ENCODE results near the gene HOXB6. TPM values are rescaled to one million over a fixed set of nuclear protein-coding genes. Genes with fewer than 3 reads are reported as not detected.

The HOXB6 gene
- polyA plus RNA-seq, 3 donors from 2014 or later, result not detected

DNA sequence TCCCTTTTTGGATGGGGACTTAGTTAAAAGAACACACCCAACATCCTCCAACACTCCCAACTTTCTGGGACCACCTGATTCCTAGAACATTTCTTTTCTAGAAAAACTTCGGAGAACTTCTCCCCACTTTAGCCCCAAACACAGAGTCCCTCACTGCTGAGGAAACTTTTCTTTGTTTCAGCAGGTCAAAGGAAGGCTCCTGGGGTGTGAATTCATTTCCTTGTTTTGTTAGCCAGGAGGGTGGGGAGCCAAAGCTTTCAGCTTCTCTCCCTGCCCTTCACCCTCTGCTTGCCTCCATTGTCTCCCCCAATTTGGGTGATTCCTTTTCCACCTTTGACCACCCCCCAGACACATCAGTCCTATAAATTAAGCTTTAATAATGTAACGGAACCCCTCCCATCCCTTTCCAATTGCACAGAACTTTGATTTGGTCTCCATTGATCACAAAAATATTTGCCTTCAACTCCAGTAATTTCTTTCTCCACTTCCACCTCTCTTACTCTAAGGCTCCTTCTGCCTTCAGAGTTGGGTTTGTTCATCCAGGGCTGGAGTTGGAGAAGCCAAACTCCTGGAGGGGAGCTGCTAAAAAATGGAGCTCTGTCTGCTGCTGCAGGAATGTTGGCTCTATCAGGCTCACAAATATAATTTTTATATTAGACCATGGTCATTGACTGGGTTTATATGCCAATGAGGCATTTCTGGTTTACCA is 37.0 kb downstream of the HOXB6 start:
- no peak for DNase-seq
- H3K36me3 Mint-ChIP-seq, result peaks cover 0 to 22% (median 12%) of the 10 kb centered on the region in 3 donors
- peaks cover 2 to 5% (median 4%) of the 10 kb centered on the region in 3 donors for H3K27me3 Mint-ChIP-seq (ENCODE audit: low read depth in 3 of 3)
- H3K27ac Mint-ChIP-seq, result no peak overlapping the region
- peaks cover 3 to 7% of the 10 kb centered on the region in 2 donors for H3K4me1 Mint-ChIP-seq
- H3K9me3 Mint-ChIP-seq, result no peaks in the 10 kb centered on the region
- no peak overlapping the region for H3K4me3 Mint-ChIP-seq

DNA sequence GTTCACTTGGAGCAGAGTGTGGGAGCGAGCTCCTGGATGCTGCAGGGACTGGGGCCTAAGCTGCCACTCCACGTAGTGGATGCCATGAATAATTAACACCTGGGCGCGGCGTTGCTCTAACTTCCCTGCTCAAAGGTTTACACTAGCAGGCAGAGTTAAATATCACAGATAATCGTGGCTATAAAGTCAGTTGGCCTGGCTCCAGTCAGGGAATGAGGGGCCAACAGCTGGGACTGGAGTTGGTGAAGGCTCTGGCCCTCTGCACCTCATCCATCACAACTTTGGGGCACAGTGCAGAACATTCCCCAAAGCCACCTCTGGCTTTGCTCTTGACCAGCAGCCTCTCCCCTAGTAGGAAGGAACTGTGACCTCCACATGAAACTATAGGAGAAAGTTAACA is 37.6 kb downstream of the HOXB6 start:
- Mint-ChIP-seq H3K9me3 (no peaks in the 10 kb centered on the region), H3K27me3 (ENCODE audit: low read depth in 3 of 3) (peaks cover 2 to 5% (median 4%) of the 10 kb centered on the region in 3 donors), H3K27ac (no peak overlapping the region), H3K4me3 (no peak overlapping the region), H3K4me1 (peaks cover 7 to 11% of the 10 kb centered on the region in 2 donors), H3K36me3 (peaks cover 0 to 22% (median 12%) of the 10 kb centered on the region in 3 donors)
- DNase-seq, result no peak

DNA sequence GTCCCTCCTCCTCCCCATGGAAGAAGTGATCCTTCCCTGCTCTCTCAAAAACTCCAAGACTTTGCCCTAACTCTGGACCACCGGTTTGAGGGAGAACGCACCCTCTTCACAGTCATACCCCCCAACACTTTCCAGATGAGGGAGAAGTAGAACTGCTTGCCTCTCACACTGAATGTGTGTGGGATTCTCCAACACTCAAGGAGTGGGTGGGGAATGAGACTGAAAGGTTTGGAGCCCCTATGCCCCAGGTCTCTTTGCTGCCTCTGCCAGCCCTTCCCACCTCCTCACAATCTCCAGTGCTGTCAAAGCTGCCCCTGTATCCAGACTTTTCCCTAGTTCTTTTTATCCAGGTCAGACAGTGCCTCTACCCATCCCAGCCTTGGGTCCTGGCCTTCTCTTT is 38.1 kb downstream of the HOXB6 start:
- no peak overlapping the region for H3K27ac Mint-ChIP-seq
- H3K36me3 Mint-ChIP-seq, result peaks cover 0 to 23% (median 9%) of the 10 kb centered on the region in 3 donors
- no peak overlapping the region for H3K4me3 Mint-ChIP-seq
- peaks cover 12 to 16% of the 10 kb centered on the region in 2 donors for H3K4me1 Mint-ChIP-seq
- H3K27me3 Mint-ChIP-seq (ENCODE audit: low read depth in 3 of 3), result peaks cover 2 to 5% (median 4%) of the 10 kb centered on the region in 3 donors
- H3K9me3 Mint-ChIP-seq, result no peaks in the 10 kb centered on the region
- DNase-seq, result no peak

DNA sequence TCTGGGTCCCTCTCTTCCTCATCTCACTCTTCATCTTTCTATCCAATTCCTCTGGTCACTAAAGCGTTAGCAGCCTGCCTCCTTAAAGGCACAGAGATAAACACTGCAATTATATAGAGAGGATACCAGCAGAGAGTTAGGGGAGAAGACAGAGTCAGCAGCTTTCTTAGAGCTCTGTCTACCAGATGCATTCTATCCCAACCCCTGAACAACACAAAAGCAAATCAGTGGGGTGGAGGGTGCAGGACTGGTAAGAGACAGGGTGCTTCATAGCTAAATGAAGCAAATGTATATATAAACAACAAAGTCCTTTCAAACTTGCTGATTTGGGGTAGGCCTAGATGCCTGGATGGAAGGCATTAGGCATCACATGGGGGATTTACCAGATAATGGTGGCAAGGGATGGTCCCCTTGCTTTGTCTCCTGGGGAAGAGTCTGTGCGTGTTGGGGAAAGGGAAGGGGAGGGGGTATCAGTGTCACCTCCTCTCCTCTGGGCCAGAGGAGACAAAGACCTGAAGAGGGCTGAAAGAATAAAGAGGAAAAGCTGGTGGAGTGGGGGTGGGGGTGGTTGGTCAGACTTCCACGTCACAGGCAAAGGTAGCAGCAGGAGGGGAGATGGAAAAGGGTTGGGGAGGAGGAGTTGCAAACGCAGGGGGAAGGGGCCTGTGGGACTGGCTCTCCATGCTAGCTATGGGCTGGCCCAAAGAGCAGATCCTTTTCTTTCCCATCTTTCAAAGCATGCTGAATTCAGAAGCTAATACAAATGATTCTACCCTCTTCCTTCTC is 38.7 kb downstream of the HOXB6 start:
- DNase-seq, result no peak
- H3K36me3 Mint-ChIP-seq, result peaks cover 0 to 19% (median 5%) of the 10 kb centered on the region in 3 donors

DNA sequence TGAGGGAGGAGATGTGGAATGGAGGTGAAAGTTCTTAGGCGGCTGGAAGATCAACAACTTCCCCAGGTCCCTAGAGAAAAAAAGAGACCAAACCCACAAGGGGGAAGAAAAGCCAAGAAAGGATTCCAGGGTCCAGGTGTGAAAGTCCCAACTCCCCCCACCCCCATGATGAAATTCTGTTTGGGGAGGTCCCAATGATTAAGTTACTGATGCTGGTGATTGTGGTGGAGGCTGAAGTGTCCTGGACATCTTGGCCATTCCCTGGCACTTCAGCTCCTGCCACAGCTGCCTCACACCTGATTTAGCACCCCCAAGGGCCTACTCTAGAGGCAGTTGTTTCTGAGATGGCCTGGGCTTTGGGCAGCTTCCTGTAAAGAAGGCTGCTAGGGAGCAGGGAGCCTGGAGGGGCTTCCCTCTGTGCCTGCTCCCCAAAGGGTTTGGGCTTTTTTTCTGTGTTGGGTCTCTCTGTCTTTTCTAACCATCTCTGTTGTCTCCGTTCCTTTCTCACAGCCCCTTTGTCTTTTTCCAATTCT is 39.7 kb downstream of the HOXB6 start:
- H3K36me3 Mint-ChIP-seq, result peaks cover 0 to 19% (median 5%) of the 10 kb centered on the region in 3 donors
- H3K4me1 Mint-ChIP-seq, result peaks cover 22 to 23% of the 10 kb centered on the region in 2 donors
- H3K9me3 Mint-ChIP-seq, result no peaks in the 10 kb centered on the region
- H3K27me3 Mint-ChIP-seq (ENCODE audit: low read depth in 3 of 3), result peaks cover 2 to 6% (median 3%) of the 10 kb centered on the region in 3 donors
- no peak overlapping the region for H3K4me3 Mint-ChIP-seq
- H3K27ac Mint-ChIP-seq, result no peak overlapping the region
- no peak for DNase-seq

More for the DNA sequence above, 38.7 kb downstream of the HOXB6 start:
- Mint-ChIP-seq H3K27me3 (ENCODE audit: low read depth in 3 of 3) (peaks cover 2 to 4% (median 3%) of the 10 kb centered on the region in 3 donors), H3K4me3 (no peak overlapping the region), H3K4me1 (peaks cover 18 to 22% of the 10 kb centered on the region in 2 donors), H3K27ac (no peak overlapping the region), H3K9me3 (no peaks in the 10 kb centered on the region)

DNA sequence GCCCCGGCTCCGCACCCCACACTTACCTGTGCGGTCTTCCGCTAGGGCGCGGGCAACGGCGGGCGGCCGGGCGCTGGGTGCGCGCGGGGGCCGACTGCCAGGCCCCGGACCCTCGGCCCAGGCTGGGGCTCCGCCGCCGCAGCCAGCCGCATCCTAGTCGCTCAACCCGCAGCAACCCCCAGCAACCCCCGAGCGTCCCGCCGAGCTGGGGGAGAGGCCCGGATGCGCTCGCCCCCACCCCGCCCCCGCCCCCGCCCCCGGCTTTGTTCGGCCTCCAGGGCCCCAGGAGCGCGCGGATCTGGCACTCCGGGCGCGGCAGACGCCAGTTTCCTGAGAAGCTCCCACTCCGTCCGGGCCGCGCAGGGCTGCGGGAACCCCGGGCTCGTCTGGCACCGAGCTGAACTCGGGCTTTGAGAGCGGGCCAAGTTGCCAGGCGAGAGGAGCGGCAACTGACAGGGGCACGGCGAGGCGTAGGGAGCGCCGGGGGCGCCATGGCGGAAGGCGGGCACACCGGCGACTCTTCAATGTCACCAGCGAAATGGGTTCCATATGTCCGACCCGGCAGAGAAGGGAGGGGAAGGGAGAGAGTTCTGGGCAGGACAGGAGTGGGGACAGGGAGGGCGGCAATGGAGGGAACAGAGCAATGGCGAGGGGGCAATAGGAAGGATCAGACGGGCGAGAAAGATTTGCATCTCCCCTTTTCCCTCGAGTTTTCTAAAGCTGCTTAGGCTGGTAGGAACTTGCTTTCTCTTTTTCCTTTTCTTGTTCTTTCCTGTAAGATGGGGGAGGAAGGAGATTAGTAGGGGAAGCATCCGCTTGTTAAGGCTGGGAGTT is 40.4 kb downstream of the HOXB6 start:
- peaks cover 2 to 6% (median 3%) of the 10 kb centered on the region in 3 donors for H3K27me3 Mint-ChIP-seq (ENCODE audit: low read depth in 3 of 3)
- no peak for DNase-seq
- no peaks in the 10 kb centered on the region for H3K9me3 Mint-ChIP-seq
- H3K36me3 Mint-ChIP-seq, result peaks cover 0 to 15% (median 5%) of the 10 kb centered on the region in 3 donors
- peaks cover 22 to 23% of the 10 kb centered on the region in 2 donors for H3K4me1 Mint-ChIP-seq
- peak overlapping the region in 2 of 5 donors; percentile 9 to 44 for H3K4me3 Mint-ChIP-seq
- H3K27ac Mint-ChIP-seq, result no peak overlapping the region

DNA sequence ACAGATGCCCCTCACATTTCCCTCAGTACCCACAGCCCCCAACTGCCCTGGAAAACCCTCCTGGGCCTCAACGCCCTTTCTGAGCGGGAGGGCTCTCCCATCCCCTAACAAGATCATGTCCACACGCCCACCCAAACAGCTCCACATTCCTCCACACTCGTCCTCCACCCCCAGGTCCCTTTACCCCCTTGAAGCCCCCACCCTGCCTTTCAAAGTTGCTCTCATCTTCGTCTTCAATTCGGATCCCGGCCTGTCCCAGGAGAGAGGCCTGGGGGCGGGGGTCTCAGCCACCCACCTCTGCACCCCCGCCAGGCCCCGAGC is 41.0 kb downstream of the HOXB6 start:
- no peaks in the 10 kb centered on the region for H3K9me3 Mint-ChIP-seq
- H3K4me1 Mint-ChIP-seq, result peaks cover 22 to 23% of the 10 kb centered on the region in 2 donors
- peak overlapping the region in 1 of 5 donors; percentile 32 for H3K4me3 Mint-ChIP-seq
- H3K27ac Mint-ChIP-seq, result peak overlapping the region in 1 of 6 donors; percentile 36
- peaks cover 0 to 12% (median 7%) of the 10 kb centered on the region in 3 donors for H3K36me3 Mint-ChIP-seq
- DNase-seq, result no peak
- H3K27me3 Mint-ChIP-seq (ENCODE audit: low read depth in 3 of 3), result peaks cover 2 to 6% (median 4%) of the 10 kb centered on the region in 3 donors

DNA sequence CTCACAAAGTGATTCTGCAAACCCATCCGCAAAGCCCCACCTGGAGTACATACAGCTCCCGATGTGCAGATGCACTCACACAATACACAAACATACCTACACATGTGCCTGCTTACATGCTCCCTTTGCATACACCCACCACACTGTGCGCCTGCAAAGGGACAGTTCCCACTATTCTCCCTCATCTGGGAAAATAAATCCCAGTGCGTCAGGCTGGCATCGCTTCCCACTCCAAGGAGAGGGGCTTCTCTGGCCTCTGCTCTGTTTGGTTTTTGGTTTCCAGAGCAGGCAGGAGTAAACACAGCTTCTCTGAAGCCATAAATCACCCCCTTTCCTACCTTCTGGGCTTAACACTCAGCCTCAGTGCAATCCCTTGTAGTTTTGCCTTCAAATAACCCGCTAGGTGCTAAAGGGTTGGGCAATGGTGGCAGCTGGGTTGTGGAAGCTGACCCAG is 41.4 kb downstream of the HOXB6 start:
- H3K27ac Mint-ChIP-seq, result no peak overlapping the region
- no peaks in the 10 kb centered on the region for H3K9me3 Mint-ChIP-seq
- no peak for DNase-seq
- peaks cover 22 to 23% of the 10 kb centered on the region in 2 donors for H3K4me1 Mint-ChIP-seq
- peaks cover 0 to 17% (median 11%) of the 10 kb centered on the region in 3 donors for H3K36me3 Mint-ChIP-seq
- peaks cover 2 to 6% (median 4%) of the 10 kb centered on the region in 3 donors for H3K27me3 Mint-ChIP-seq (ENCODE audit: low read depth in 3 of 3)
- peak overlapping the region in 1 of 5 donors; percentile 32 for H3K4me3 Mint-ChIP-seq

DNA sequence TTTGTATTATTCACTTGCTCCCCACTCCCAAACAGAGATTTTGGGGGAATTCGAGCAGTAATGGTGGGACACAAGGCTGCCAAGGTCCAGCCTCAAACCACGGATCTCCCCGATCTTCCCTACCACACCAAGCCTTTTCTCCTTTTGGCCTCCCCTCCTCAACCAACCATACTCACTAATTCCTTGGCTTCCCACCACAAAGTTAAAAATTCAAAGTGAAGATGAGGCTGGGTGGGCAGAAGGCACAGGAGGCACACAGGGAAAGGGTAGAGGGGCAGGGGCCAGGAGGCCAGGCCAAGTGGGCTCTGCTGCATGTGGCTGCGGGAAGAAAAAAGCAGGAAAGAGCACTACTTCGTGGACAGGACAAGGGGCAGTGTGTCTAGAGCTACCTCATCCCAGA is 41.9 kb downstream of the HOXB6 start:
- no peak for DNase-seq
- no peak overlapping the region for H3K4me3 Mint-ChIP-seq
- H3K27me3 Mint-ChIP-seq (ENCODE audit: low read depth in 3 of 3), result peaks cover 2 to 6% (median 4%) of the 10 kb centered on the region in 3 donors
- H3K27ac Mint-ChIP-seq, result no peak overlapping the region
- peaks cover 22 to 23% of the 10 kb centered on the region in 2 donors for H3K4me1 Mint-ChIP-seq
- H3K9me3 Mint-ChIP-seq, result no peaks in the 10 kb centered on the region
- H3K36me3 Mint-ChIP-seq, result peaks cover 0 to 17% (median 13%) of the 10 kb centered on the region in 3 donors

DNA sequence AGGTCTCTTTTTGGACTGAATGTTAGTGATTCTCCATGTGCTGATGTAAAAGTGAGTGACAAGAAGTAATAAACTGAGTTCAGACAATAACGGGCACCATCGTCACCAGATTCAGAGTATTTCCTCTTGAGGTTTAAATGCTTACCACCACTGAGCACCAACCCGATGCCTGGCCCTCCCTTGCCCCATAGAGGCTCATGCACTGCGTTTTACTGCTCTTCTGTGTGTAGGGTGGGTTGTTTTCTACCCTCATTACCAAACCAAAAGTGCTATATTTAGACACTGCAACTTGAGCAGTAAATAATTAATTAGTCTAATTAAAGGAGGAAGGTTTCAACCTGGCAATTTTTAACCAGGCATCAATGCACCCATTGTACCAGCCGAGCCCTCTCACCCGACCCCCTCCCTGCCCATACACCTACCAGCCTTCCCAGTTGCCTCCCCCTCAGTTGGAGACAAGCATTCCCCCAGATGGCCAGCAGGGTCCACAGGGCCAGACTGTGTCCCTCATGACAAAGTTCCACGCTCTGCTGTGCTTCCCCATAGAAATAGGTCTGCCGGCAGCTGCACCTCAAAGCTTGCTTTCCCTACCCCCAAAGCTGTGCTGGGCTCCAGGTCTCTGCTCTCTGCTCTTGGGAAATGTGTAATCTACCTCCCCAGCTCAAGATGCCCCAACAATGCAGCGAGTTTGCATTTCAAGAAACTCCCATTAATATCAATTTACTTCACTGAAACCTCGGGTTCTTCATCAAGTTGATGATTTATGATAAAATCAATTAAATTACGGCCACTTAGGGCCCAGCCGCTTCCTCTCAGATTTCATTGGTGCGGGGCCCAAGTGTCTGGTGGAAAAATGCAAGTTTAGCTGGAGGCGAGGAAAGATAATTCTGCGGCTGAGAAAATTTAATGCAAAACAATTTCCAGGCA is 42.6 kb downstream of the HOXB6 start:
- peak in 2 of 3 donors; percentile 31 to 43 for DNase-seq
- Mint-ChIP-seq H3K9me3 (no peaks in the 10 kb centered on the region), H3K27me3 (ENCODE audit: low read depth in 3 of 3) (peaks cover 2 to 6% (median 4%) of the 10 kb centered on the region in 3 donors), H3K4me1 (peaks cover 22 to 23% of the 10 kb centered on the region in 2 donors), H3K27ac (peak overlapping the region in 5 of 6 donors; percentile 50 to 85 (median 81)), H3K4me3 (peak overlapping the region; percentile 13 to 73 (median 25)), H3K36me3 (peaks cover 0 to 17% (median 16%) of the 10 kb centered on the region in 3 donors)

DNA sequence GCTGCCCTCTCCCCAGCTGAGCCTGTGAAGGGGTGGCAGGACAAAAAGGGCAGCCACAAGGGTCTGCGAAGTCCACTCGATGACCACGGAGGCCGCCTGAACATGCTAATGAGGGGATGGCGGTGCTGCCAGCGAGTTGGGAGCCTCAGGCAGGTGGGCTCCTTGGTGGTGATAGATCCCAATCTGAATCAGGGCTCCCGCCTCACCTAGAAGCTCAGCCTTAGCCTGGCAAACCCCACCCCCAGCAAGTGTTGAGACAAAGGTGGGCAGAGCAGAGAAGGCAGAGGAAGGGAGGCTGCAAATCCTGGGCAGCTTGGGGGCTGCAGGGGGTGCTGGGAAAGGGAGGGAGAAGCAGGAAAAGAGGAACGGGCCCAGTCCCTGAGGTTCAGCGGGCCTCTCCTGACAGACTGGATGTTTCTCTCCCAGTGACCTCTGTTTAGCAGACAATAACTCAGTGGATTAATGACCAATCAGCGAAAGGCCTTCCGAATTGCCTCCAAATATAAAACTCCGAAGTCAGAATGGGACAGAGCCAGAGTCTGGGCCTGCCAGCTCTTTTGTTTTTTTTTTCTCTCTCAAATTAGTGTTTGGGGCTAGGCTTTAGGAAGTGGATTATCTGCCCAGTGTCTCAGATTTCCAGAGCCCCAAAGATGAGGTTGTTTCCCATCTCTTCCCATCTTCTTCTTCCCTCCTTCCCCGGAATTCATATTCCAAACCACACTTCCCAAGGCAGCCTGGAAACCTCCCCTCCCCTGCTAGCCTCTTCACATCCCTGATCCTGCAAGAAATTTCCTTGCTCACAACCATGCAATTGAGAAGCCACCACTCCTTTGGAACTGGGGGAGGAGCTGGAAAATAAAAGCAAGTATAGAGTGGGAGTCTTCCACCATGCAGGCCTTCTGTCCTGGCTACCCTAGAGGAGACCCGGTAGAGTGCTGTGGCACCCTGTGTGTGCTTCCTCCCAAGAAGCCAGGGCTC is 44.7 kb downstream of the HOXB6 start:
- Mint-ChIP-seq H3K27ac (no peak overlapping the region), H3K27me3 (ENCODE audit: low read depth in 3 of 3) (peaks cover 7 to 9% (median 7%) of the 10 kb centered on the region in 3 donors), H3K9me3 (no peaks in the 10 kb centered on the region), H3K4me3 (peak overlapping the region in 1 of 5 donors; percentile 12), H3K4me1 (peaks cover 30 to 37% of the 10 kb centered on the region in 2 donors), H3K36me3 (peaks cover 4 to 20% (median 17%) of the 10 kb centered on the region in 3 donors)
- DNase-seq, result no peak

All from immature natural killer cell (primary cell).